Neural progenitor cell (in vitro differentiated cells): Measurements from ENCODE around the gene RNF166. TPM values are rescaled to one million over a fixed set of nuclear protein-coding genes. Genes with fewer than 3 reads are reported as not detected.

ENCODE experiments used
- DNase-seq: peaks from one replicate; pipeline ENCODE4 v3.0.0-alpha.2; 2016; ENCODE audit warnings: low spot score
- H2AFZ ChIP-seq: fragments of 200-600 bp; sonication (generic); replicated peaks from 2 replicates; pipeline ENCODE4 v1.6.1; 2016; ENCODE audit warnings: antibody characterized with exemption
- H3F3A ChIP-seq: fragments of 200-600 bp; sonication (generic); 2 replicates; pipeline ENCODE4 v1.6.1; 2016; ENCODE audit warnings: antibody characterized with exemption, low read depth
- H3K27ac ChIP-seq: fragments of 200-600 bp; sonication (generic); 2 replicates; pipeline ENCODE4 v1.5.1; 2016; ENCODE audit warnings: mild to moderate bottlenecking
- H3K27me3 ChIP-seq: fragments of 200-600 bp; sonication (generic); 2 replicates; pipeline ENCODE4 v1.6.1; 2016; ENCODE audit warnings: mild to moderate bottlenecking, moderate library complexity
- H3K36me3 ChIP-seq: fragments of 200-600 bp; sonication (generic); 2 replicates; pipeline ENCODE4 v1.5.1; 2016
- H3K4me1 ChIP-seq: fragments of 200-600 bp; sonication (generic); 2 replicates; pipeline ENCODE4 v1.6.1; 2016; ENCODE audit warnings: mixed run types
- H3K4me2 ChIP-seq: fragments of 200-600 bp; sonication (generic); 2 replicates; pipeline ENCODE4 v1.6.1; 2016
- H3K4me3 ChIP-seq: fragments of 200-600 bp; sonication (generic); 2 replicates; pipeline ENCODE4 v1.5.1; 2016
- H3K79me2 ChIP-seq: fragments of 200-600 bp; sonication (generic); 2 replicates; pipeline ENCODE4 v1.6.1; 2016; ENCODE audit warnings: low read depth
- H3K9ac ChIP-seq: fragments of 200-600 bp; sonication (generic); 2 replicates; pipeline ENCODE4 v1.6.1; 2016
- H3K9me3 ChIP-seq: fragments of 200-600 bp; sonication (generic); 2 replicates; pipeline ENCODE4 v1.5.1; 2016; ENCODE audit warnings: low read depth
- H4K20me1 ChIP-seq: fragments of 200-600 bp; sonication (generic); 2 replicates; pipeline ENCODE4 v1.6.1; 2016; ENCODE audit warnings: low read depth
- H3K27ac Mint-ChIP-seq: 3 replicates; pipeline ENCODE4 v1.8.0; 2021; ENCODE audit warnings: mixed read lengths
- H3K27me3 Mint-ChIP-seq: 2 replicates; pipeline ENCODE4 v1.8.0; 2022; ENCODE audit warnings: low read depth, mild to moderate bottlenecking, inconsistent platforms, moderate library complexity, mixed read lengths; ENCODE audit not compliant: insufficient read depth
- H3K36me3 Mint-ChIP-seq: 3 replicates; pipeline ENCODE4 v1.8.0; 2021; ENCODE audit warnings: mixed read lengths
- H3K4me1 Mint-ChIP-seq: 3 replicates; pipeline ENCODE4 v1.8.0; 2021; ENCODE audit warnings: mixed read lengths
- H3K4me3 Mint-ChIP-seq: 3 replicates; pipeline ENCODE4 v1.8.0; 2021; ENCODE audit warnings: mild to moderate bottlenecking, moderate library complexity, mixed read lengths
- H3K9me3 Mint-ChIP-seq: 3 replicates; pipeline ENCODE4 v1.8.0; 2020; ENCODE audit warnings: mixed read lengths
- EZH2 ChIP-seq: fragments of 200-600 bp; sonication (generic); IDR thresholded peaks from 2 replicates; pipeline ENCODE4 v1.6.1; 2017; ENCODE audit warnings: antibody characterized with exemption, mild to moderate bottlenecking, moderate library complexity
- EZH2phosphoT487 ChIP-seq: fragments of 200-600 bp; sonication (generic); IDR thresholded peaks from 2 replicates; pipeline ENCODE4 v1.6.1; 2017; ENCODE audit warnings: antibody characterized with exemption
- total RNA-seq: library from RNA; depleted of rRNA; stranded (reverse); fragments of >200 nt; gene quantifications from 2 replicates; pipeline ENCODE4 v1.2.3, GENCODE V29; 2015; ENCODE audit warnings: low replicate concordance
- TF ChIP-seq, protein P1 (sequence below): fragments of 200-600 bp; sonication (generic); IDR thresholded peaks from 2 replicates; pipeline ENCODE4 v1.5.1; 2017; ENCODE audit warnings: antibody characterized with exemption, mild to moderate bottlenecking

Gene RNF166
- total RNA-seq, 1 donor from 2014 or later = 11.1 TPM

DNA sequence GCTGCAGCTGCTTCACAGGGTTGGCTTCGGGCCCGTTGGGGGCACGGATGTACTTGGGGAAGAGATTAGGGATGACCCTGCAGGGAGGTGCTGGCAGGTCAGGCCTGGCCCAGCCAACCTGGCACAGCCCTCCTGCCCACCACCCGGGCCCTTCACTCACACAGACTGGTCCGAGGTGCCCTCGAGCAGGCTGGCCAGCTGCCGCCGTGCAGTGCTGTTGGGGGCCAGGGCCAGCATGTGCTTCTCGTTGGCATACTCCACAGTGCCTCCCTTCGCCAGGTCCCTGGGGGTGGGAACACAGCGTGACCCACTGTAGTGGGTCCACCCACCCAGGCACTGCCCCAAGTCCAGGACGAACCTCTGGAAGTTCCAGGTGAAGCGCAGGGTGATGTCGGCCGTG lies 10.0 kb upstream of the RNF166 start:
- Histone ChIP-seq H3F3A (no peaks in the 10 kb centered on the region), H2AFZ (no peak overlapping the region), H3K79me2 (no peaks in the 10 kb centered on the region), H3K36me3 (no peaks in the 10 kb centered on the region), H3K4me2 (no peak overlapping the region), H4K20me1 (no peaks in the 10 kb centered on the region), H3K27ac (no peak overlapping the region), H3K27me3 (no peaks in the 10 kb centered on the region), H3K9ac (no peak overlapping the region), H3K4me3 (no peak overlapping the region), H3K9me3 (no peaks in the 10 kb centered on the region), H3K4me1 (no peaks in the 10 kb centered on the region)
- Mint-ChIP-seq H3K27me3 (peaks cover 2% of the 10 kb centered on the region), H3K4me3 (no peak overlapping the region), H3K27ac (no peak overlapping the region), H3K4me1 (no peaks in the 10 kb centered on the region), H3K9me3 (no peaks in the 10 kb centered on the region), H3K36me3 (peaks cover 3% of the 10 kb centered on the region)
- no peak for DNase-seq
- no peak for TF ChIP-seq EZH2phosphoT487
- TF ChIP-seq, protein P1, sequence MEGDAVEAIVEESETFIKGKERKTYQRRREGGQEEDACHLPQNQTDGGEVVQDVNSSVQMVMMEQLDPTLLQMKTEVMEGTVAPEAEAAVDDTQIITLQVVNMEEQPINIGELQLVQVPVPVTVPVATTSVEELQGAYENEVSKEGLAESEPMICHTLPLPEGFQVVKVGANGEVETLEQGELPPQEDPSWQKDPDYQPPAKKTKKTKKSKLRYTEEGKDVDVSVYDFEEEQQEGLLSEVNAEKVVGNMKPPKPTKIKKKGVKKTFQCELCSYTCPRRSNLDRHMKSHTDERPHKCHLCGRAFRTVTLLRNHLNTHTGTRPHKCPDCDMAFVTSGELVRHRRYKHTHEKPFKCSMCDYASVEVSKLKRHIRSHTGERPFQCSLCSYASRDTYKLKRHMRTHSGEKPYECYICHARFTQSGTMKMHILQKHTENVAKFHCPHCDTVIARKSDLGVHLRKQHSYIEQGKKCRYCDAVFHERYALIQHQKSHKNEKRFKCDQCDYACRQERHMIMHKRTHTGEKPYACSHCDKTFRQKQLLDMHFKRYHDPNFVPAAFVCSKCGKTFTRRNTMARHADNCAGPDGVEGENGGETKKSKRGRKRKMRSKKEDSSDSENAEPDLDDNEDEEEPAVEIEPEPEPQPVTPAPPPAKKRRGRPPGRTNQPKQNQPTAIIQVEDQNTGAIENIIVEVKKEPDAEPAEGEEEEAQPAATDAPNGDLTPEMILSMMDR = no peak
- TF ChIP-seq EZH2 = no peak

DNA sequence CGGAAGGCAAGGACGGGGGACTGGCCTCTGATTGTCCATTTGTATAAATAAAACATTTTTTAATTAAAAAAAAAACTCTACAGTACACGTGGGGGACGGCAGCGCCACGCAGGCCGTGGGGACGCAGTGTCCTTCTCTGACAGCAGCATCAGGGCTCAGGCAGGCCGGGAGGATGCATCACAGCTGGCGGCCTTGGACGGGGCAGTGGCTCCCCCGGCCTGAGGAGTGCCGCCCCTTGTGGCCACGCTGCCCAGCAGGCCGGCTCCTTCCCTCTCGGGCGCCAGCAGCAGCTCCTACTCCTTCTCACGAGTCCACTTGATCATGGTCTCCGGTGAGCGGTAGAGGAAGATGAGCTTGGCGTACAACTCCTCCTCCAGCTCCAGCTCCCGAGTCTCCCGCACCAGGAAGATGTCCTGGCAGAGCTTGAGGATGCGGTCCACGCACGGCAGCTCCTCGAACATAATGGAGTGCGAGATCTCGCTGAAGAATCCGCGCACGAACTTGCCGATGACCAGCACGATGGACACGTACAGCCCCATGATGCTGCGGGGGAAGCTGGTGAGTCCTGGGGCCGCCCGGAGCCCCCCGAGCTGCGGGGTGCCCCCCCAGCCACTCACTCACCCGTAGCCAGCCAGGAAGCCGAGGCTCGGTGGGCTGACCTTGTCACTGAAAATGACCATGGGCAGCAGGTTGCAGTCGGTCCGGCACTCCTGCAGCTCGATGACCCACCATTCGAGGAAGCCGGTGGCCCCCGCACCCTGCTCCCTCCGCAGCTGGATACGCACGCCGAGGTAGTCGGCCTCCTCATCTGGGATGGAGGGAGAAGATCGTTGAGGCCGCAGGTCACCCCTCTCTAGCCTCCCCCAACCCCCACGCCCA lies 9.3 kb upstream of the RNF166 start:
- H3K79me2 ChIP-seq = no peaks in the 10 kb centered on the region
- H3K27ac Mint-ChIP-seq = no peak overlapping the region
- H3K9me3 Mint-ChIP-seq = no peaks in the 10 kb centered on the region
- no peak overlapping the region for H3K4me3 ChIP-seq
- H3K4me1 ChIP-seq = no peaks in the 10 kb centered on the region
- TF ChIP-seq EZH2 = no peak
- TF ChIP-seq EZH2phosphoT487 = no peak
- TF ChIP-seq, protein P1 = no peak
- H3K4me1 Mint-ChIP-seq = no peaks in the 10 kb centered on the region
- peaks cover 2% of the 10 kb centered on the region for H3K27me3 Mint-ChIP-seq
- DNase-seq = no peak
- no peaks in the 10 kb centered on the region for H3K36me3 ChIP-seq
- peaks cover 3% of the 10 kb centered on the region for H3K36me3 Mint-ChIP-seq
- no peaks in the 10 kb centered on the region for H4K20me1 ChIP-seq
- no peaks in the 10 kb centered on the region for H3K27me3 ChIP-seq
- no peak overlapping the region for H3K4me2 ChIP-seq
- no peak overlapping the region for H3K9ac ChIP-seq
- H3F3A ChIP-seq = no peaks in the 10 kb centered on the region
- H3K4me3 Mint-ChIP-seq = no peak overlapping the region
- H2AFZ ChIP-seq = no peak overlapping the region
- H3K9me3 ChIP-seq = no peaks in the 10 kb centered on the region
- no peak overlapping the region for H3K27ac ChIP-seq

DNA sequence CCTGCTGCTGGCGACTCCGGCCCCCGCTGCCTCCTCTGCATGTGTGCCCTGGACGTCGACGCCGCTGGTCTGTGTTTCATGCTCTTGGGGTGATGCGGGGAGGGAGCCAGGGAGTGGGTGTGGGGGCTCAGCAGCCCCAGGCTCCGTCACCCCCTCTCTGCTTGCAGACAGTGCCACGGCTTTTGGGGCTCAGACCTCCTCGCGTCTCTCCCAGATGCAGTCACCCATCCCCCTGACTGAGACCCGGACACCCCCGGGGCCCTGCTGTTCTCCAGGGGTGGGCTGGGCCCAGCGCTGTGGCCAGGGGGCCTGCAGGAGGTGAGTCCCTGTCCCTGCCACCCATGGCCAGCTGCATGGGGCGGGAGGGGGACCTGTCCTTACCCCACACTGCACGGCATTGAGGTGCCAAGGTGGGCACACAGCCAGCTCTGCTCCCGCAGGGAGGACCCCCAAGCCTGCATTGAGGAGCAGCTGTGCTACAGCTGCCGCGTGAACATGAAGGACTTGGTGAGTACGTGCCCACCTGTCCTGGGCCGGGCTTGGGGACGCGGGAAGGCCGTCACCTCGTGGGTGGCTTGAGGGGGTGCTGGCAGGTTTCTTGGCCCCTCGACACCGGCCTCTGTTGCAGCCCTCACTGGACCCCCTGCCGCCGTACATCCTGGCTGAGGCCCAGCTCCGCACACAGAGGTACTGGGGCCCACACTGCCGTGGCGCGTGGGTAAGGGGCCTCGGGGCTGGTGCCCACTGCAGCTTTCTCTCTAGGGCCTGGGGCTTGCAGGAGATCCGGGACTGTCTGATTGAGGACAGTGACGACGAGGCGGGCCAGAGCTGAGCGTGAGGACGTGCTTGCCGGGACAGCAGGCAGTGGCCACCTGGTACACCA lies 8.5 kb upstream of the RNF166 start:
- Mint-ChIP-seq H3K36me3 (peaks cover 3% of the 10 kb centered on the region), H3K27me3 (peaks cover 2% of the 10 kb centered on the region), H3K9me3 (no peaks in the 10 kb centered on the region), H3K4me1 (no peaks in the 10 kb centered on the region), H3K27ac (no peak overlapping the region), H3K4me3 (no peak overlapping the region)
- DNase-seq = no peak
- no peaks in the 10 kb centered on the region for H3K9me3 ChIP-seq
- no peak overlapping the region for H3K27ac ChIP-seq
- no peaks in the 10 kb centered on the region for H4K20me1 ChIP-seq
- H3K36me3 ChIP-seq = no peaks in the 10 kb centered on the region
- TF ChIP-seq EZH2phosphoT487 (no peak), EZH2 (no peak)
- TF ChIP-seq, protein P1 = no peak
- H3K79me2 ChIP-seq = no peaks in the 10 kb centered on the region
- no peaks in the 10 kb centered on the region for H3F3A ChIP-seq
- H3K4me2 ChIP-seq = no peak overlapping the region
- no peaks in the 10 kb centered on the region for H3K27me3 ChIP-seq
- no peak overlapping the region for H3K9ac ChIP-seq
- H3K4me1 ChIP-seq = no peaks in the 10 kb centered on the region
- H2AFZ ChIP-seq = no peak overlapping the region
- no peak overlapping the region for H3K4me3 ChIP-seq
